Erythroblast (primary cell): ENCODE data around the gene KCNJ15.

Experiments used
- DNase-seq, 2 experiments: peaks; one replicate each; lab custom pipeline; 2025; lab: John Stamatoyannopoulos, UW
- GATA1 ChIP-seq: IDR thresholded peaks from 2 replicates; pipeline ENCODE4 v1.6.1; 2011; ENCODE audit warnings: low read depth, mild to moderate bottlenecking, control low read depth, low read length, moderate library complexity
- POLR2A ChIP-seq: IDR thresholded peaks from 2 replicates; pipeline ENCODE4 v1.6.1; 2011; ENCODE audit warnings: mild to moderate bottlenecking, low read length

Gene KCNJ15

GRCh38 chr21:38268864-38269575, 12.2 kb downstream of the KCNJ15 start:
- TF ChIP-seq POLR2A, result no peak
- no peak for TF ChIP-seq GATA1
- no peak for DNase-seq

- DNase-seq, result no peak
- TF ChIP-seq GATA1 (no peak), POLR2A (no peak)
Observed at GRCh38 chr21:38269576-38269936, 12.8 kb downstream of the KCNJ15 start.

GRCh38 chr21:38272215-38272614, 15.4 kb downstream of the KCNJ15 start:
- DNase-seq, result no peak
- TF ChIP-seq GATA1, result no peak

GRCh38 chr21:38273745-38274542, 17.2 kb downstream of the KCNJ15 start:
- no peak for TF ChIP-seq POLR2A
- TF ChIP-seq GATA1, result no peak
- DNase-seq, result no peak

GRCh38 chr21:38277501-38278131, 20.8 kb downstream of the KCNJ15 start:
- DNase-seq, result peak in 1 of 2 experiments; percentile 18

GRCh38 chr21:38280454-38280853, 23.7 kb downstream of the KCNJ15 start:
- no peak for TF ChIP-seq GATA1
- TF ChIP-seq POLR2A, result no peak
- DNase-seq, result no peak

More at GRCh38 chr21:38277501-38278131, 20.8 kb downstream of the KCNJ15 start:
- no peak for TF ChIP-seq POLR2A
- no peak for TF ChIP-seq GATA1

- DNase-seq, result no peak
- no peak for TF ChIP-seq POLR2A
- no peak for TF ChIP-seq GATA1
Observed at GRCh38 chr21:38280867-38281266, 24.1 kb downstream of the KCNJ15 start.

- DNase-seq, result no peak
- TF ChIP-seq GATA1, result no peak
Observed at GRCh38 chr21:38282921-38283320, 26.1 kb downstream of the KCNJ15 start.

- TF ChIP-seq POLR2A (no peak), GATA1 (no peak)
Observed at GRCh38 chr21:38284216-38284615, 27.4 kb downstream of the KCNJ15 start.

GRCh38 chr21:38286739-38287471, 30.1 kb downstream of the KCNJ15 start:
- TF ChIP-seq POLR2A (no peak), GATA1 (no peak)
- no peak for DNase-seq

More at GRCh38 chr21:38284216-38284615, 27.4 kb downstream of the KCNJ15 start:
- DNase-seq, result no peak

- TF ChIP-seq POLR2A (no peak), GATA1 (no peak)
- DNase-seq, result no peak
Observed at GRCh38 chr21:38287476-38287875, 30.7 kb downstream of the KCNJ15 start.

- peak in 1 of 2 experiments; percentile 5 for DNase-seq
- TF ChIP-seq GATA1 (no peak), POLR2A (no peak)
Observed at GRCh38 chr21:38289705-38290485, 33.1 kb downstream of the KCNJ15 start.

- TF ChIP-seq GATA1, result no peak
- DNase-seq, result no peak
Observed at GRCh38 chr21:38290809-38291208, 34.0 kb downstream of the KCNJ15 start.
